Stimulated activated CD4-positive, alpha-beta T cell treated with anti-CD3 and anti-CD28 coated beads, TNF-alpha, amount 100 ng/mL, for 24 hours (primary cell): ENCODE measurements around the gene INTS1.

Experiments
- DNase-seq, 3 experiments: peaks; one replicate each; pipeline ENCODE4 v3.0.0-alpha.2; 2020; ENCODE audit warnings: low read depth in 3 of 3

Gene INTS1

DNA sequence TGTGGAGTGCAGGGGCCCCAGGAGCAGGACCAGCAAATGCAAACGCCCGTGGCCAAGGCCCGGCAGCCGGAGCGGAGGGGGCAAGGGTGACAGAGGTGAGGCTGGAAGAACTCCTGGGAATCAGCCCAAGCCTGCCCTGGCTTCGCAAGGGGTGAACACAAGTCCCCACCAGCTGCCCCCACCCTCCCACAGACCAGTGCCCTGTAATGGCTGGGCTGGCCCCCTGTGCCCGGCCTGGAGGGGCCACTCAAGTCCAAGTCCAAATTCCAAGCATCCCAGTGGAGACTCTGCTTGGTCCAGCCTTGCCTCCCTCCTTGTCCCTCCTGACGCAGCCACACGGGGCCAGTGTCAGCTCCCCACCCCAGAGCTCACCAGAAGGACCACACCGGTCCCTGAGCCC is 73.0 kb downstream of the INTS1 start:
- DNase-seq = no peak

DNA sequence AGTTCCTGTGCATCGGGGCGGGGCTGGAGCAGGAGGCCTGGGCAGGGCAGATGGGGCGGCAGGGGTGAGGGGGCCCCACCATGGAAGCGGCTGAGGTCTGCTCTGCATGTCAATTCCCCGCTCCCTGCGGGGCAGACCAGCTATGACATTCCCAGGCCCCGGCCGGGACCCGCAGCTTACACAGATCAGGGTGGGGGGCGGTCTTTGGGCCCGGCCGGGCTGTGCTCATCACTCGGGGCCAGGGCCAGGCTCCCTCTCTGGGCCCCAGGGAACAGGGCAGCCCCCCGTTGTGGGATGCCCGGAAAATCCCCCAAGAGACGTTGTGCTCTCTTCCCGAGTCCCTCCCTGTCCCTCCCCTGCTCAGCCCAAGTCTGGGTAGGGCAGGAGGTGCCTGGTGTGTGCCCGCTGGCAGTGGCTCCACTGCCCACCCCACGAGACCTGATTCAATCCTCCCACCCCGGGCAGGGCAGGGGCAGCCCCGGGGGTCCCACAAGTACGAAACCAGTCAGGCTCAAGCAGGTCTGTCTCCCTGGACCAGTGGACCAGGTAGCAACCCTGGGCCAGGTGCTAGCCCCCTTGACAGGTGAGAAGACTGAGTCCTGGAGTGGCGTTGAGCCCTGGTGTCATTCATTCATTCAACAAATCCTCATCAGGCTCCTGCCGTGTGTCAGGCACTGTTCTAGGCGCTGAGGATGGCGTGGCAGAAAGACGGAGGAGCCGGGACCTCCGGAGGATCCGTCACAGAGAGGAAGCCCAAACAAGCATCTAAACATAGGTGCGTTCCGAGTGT is 73.9 kb downstream of the INTS1 start:
- no peak for DNase-seq

DNA sequence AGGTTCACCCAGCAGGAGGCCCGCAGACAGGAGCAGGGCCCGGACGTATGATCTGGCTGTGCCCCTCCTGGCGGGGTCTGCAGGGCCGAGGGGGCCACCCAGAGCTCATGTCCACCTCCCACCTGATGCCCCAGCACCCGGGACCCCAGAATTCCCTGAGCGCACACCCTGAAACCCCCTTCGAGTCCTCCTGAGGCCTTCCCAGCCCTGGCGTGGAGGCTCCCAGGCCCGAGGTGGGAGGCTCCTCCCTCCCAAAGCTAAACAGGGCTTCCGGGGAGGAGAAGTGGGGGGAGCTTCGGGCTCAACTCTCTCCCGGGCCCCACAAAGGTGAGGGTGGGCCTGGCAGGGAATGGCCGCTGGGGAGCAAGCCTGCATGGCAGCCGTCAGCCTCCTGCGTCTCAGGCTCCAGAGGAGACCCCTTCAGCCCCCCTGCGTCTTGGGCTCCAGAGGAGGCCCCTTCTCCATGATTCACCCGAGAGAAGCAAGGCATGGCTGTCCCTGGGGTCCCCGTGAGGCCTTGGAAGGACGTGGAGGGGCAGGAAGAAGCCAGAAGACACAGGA is 75.2 kb downstream of the INTS1 start:
- no peak for DNase-seq

DNA sequence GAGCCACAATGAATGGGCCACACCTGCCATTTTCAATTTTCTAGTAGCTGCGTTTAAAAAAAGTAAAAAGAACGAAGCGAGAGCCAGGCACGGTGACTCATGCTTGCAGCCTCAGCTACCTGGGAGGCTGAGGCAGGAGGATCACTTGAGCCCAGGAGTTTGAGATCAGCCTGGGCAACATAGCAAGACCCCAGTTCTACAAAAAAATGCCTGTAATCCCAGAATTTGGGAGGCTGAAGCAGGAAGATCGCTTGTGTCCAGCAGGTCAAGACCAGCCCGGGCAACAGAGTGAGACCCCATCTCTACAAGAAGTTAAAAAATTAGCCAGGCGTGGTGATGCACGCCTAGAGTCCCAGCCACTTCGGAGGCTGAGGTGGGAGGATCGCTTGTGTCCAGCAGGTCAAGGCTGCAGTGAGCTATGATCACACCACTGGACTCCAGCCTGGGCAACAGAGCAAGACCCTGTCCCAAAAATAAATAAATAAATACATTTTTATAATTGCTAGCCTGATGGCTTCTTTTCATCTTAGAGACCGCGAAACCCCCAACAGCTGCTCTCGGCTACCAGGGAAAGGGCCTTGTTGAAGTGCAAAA is 77.0 kb downstream of the INTS1 start:
- DNase-seq = no peak

DNA sequence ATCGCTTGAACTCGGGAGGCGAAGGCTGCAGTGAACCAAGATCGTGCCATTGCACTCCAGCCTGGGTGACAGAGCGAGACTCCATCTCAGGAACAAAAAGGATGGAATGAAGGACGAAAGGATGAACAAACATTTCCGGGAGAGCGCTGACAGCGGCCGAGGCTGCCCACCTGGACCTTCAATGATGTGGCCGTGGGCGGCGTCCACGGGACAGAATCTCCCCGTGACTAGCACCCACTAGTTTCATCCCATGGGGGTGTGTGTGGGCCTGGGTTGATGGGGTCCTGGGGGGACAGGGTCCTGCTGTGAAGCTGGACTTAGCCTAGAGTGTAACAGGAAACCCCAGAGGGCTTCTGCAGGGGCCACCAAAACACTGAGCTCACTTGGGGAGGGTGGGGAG is 77.7 kb downstream of the INTS1 start:
- no peak for DNase-seq

DNA sequence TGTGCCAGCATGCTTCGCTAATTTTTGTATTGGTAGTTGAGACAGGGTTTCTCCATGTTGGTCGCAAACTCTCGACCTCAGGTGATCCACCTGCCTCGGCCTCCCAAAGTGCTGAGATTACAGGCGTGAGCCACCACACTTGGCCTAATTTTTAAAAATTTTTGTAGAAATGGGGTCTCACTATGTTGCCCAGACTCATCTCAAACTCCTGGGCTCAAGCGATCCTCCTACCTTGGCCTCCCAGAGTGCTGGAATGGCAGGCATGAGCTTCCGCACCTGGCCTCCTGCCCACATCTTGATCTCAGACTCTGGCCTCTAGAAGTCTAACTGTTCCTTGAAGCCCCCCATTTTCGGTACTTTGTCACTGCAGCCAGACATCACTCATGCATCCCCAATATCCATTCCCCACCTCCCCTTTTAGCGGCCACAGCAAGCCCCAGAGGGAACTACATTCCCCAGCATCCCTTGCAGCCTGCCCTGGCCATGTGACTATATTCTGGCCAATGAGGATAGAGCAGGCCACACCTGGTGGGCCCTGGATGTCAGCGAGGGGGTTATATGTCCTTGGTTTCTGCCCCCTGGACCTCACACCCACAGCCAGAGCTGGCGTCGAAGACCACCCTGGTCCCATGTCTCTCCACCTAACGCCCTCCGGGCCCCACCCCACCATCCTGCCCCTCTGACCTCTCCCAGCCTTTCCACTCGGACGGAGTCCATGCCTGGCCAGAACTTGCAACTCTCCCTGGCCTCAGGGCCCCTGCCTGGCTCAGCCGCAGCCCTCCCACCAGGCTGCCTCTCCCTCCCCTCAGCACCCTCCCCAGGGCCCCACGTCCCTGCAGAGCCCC is 78.7 kb downstream of the INTS1 start:
- DNase-seq = no peak

DNA sequence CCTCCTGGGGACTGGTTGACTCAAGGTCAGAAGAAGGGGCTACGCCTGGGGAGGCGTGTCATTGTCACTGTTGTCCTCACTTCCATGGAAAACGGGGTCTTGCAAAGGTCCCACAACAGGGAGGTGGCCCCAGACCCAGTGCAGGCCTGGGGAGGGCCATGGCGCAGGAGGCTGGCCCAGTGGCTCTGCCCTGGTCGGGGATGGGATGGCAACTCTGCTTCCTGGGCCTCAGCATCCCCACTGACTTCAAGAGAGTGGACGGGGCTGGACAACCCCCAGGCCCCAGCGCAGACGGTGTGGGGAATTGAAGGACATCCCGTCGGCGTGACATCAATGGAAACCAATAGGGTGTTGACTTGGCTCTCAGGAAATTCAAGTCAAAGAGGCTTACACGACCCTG is 80.1 kb downstream of the INTS1 start:
- no peak for DNase-seq

DNA sequence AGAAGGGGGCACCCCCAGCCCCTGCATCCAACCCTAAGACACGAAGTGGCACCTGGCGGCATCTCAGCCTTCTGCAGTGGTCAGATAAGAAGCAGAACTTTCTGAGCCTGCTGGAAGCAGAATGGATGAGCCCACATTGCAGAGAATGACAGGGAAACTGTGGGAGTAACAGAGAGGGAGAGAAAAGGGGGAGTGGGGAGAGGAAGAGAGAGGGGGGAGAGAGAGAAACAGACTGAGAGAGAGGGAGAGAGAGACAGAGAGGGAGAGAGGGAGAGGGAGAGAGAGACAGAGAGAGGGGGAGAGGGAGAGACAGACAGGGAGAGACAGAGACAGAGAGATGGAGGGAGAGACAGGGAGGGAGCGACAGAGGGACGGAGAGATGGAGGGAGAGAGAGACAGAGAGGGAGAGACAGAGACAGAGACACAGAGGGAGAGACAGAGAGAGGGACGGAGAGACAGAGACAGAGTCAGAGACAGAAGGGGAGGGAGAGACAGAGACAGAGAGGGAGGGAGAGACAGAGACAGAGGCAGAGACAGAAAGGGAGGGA is 80.9 kb downstream of the INTS1 start:
- DNase-seq = no peak

DNA sequence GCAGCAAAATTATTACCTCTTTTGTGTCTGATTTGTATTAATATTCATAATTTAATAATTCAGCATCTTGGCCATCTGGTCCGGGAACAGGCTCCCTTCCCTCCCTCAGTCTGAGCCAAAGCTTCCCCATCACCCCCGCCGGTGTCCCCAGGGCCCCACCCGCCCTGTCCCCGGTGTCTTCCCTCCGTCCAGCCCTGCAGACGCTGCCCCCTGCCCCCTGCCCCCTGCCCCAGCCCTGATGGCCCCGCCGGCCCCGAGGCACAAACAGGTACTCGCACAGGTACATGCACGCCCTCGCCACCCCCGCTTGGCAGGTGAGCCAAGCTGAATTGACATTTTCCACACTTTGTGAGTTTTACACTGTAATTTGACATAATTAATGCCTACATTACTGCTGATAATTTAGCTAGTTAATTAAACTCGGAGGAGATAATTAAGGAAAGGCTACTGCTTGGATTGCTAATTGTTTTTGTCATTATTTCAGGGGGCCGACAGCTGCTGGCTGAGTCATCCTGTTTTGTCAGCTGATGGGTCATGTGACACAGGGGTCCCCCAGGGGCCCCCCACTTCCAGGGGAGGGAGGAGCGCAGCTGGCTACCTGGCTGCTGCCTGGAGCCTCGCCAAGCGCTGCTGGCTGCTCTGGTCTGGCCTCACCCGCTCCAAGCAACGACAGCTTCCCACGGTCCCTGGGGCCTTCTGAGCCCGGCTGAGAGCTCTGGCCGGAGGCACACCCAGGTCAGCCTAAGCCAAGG is 81.5 kb downstream of the INTS1 start:
- no peak for DNase-seq

DNA sequence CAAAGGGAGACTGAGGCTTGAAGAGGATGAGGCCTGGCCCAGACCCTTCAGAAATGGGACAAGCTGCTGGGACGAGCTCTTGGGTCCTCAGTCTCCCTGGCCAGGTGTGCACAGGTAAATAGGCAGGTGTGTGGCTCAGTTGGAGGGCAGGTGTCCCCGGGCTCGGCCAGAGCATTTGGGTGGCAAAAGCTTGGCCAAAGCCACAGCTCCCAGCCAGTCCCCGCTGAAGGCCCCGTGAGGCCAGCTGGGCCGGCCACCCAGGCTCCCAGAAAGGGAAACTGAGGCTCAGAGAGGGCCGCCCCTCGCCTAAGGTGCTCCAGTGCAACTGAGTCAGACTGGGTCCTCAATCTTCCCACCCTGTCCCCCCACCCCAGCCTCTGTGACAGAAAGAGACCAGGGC is 82.2 kb downstream of the INTS1 start:
- no peak for DNase-seq

DNA sequence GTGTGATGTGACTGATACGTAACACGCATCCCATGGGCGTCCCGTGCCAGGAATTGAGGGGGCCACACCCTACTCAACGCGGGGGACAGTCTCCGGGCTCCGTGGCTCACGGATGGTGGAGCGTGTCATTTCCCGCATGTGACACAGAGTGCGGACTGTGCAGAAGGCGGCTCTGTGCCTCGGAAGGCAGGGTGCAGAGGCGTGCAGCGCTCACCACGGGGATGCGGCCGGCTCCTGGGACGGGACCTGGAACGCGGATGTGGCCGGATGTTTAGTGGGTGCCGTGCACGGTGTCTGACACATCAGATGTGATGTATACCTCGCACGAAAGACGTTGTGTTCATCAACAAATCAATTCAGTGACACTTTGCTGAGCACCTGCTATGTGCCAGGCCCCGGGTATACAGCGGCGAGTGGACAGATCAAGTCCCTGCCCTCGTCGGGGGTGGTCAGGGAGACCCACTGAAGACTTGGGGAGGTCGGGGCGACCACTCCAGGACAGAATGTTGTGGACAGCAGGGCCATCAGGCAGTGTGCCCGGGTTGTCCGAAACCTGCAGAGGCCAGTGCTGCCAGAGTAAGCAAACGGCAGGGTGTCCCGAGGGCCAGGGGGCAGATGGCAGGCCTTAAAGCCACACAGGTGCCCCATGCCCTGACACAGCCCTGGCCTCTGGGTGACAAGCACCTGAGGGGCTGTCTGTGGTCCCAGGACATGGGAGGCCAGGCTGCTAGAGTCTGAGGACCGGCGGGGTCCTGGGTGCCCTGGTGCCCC is 83.0 kb downstream of the INTS1 start:
- DNase-seq = no peak
